A549 treated with GW870086 at 1 μM for 4 hours (cell line): ENCODE measurements around the gene ETNK2. TPM values are rescaled to one million over a fixed set of nuclear protein-coding genes. Genes with fewer than 3 reads are reported as not detected.

ENCODE experiments used
- total RNA-seq: library from RNA; stranded (reverse); fragments of 200-300 nt; extraction: Qiagen RNA extraction; gene quantifications from 5 replicates; pipeline ENCODE4 v1.2.3, GENCODE V29; 2022; ENCODE audit warnings: low read depth

The ETNK2 gene, protein sequence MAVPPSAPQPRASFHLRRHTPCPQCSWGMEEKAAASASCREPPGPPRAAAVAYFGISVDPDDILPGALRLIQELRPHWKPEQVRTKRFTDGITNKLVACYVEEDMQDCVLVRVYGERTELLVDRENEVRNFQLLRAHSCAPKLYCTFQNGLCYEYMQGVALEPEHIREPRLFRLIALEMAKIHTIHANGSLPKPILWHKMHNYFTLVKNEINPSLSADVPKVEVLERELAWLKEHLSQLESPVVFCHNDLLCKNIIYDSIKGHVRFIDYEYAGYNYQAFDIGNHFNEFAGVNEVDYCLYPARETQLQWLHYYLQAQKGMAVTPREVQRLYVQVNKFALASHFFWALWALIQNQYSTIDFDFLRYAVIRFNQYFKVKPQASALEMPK
- 5.6 to 6.4 TPM (median 5.8 TPM) in 5 replicates for total RNA-seq

DNA sequence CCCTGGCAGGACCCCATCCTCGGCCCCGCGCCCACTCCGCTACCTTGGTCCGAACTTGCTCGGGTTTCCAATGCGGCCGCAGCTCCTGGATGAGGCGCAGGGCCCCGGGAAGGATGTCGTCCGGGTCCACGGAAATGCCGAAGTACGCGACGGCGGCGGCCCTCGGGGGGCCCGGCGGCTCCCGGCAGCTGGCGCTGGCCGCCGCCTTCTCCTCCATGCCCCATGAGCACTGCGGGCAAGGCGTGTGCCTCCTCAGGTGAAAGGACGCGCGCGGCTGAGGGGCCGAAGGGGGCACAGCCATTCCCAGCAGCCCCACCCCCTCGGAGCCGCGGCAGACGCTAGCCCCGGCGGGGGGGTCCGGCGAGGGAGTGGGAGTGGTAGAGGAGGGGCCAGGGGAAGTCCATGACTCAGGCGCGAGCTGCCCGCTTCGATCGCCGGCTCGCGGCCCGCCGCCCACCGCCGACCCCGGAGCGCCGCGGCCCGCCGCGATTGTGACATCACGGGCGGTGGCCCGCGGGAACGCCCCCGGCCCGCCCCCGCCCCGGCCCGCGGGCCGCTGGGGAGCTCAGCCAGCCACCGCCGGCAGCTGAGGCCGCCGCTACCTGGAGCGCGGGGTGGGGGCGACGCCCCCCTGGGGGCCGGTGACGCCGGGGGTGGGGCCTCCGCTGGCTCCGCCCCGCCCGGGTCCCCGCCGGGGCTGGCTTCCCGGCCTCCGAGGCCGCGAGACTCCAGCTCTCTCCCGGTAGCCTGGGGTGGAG, at the start of gene ETNK2:
ETNK2 (minus strand) TSS at position 493 of the 758 bp plus-strand sequence; CDS start at position 301, 192 bp downstream.

DNA sequence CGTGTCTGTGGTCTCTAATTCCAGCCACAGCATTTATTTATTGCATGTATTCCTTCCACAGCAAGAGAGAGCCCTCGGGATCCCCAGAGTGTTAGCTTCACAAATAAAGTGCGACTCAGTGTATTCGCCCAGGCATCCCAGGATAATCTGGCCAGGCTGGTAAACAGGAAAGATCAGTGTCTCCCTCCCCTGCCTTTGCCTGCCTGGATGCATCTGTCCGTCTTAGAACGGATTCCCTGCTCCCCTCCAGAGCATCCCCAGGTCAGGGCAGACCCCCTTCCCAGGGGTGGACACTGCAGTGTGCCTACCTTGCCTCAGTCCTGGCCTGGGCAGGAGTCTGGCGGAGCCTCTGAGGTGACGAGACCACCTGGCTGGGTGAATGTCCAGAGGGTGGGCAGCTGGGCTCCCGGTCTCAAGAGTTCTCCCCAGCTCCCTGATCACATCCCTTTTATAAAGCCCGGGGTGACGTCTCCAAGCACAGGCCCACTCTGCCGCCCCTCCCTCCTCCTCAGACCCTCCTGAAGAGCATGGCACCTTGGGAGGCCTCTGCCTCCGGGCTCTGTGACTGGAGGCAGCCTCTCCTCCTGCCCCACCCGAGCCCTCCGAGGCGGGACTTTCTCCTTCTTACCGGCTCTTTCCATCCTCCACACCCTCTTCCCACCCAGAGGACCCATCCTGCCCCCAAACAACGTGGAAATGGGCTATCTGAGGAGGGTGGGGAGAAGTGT, 44.4 kb upstream of the ETNK2 start, which contains the start of gene KISS1:
KISS1 (minus strand) TSS at position 424 of the 728 bp plus-strand sequence. CDS start 3,615 bp downstream, outside the sequence.

DNA sequence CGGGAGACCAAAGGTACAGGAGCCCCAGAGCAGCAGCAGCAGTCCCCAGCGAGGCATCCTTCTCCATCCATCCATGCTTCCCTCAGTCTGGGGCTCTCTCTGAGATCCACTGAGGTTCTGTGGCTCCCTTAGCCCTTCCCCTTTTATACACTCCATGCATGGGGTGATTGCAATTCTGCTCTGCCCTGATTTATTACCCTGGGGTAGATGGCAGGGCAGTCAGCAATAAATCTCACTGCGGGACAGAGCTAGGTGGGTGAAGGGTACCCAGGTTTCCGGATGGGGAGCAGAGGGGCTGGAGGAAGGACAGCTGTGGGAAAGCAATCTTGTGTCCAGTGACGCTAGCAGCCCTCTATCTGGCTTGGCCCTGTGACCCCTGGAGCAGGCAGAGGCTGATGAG, 14.4 kb upstream of the ETNK2 start, which contains the start of gene REN:
REN (minus strand) TSS at position 119 of the 400 bp plus-strand sequence; CDS start at position 75, 44 bp downstream.

Other genes starting within 250 kb of the ETNK2 start
- 19.5 to 23.5 TPM (median 22.6 TPM) in 5 replicates for gene SOX13, start 78.9 kb downstream of the ETNK2 start, total RNA-seq
- gene REN, start 14.3 kb upstream of the ETNK2 start, total RNA-seq, result 0.13 TPM in 1 of 5 replicates, not detected in the others
- gene KISS1, start 44.4 kb upstream of the ETNK2 start, total RNA-seq, result 0.21 to 0.96 TPM (median 0.46 TPM) in 5 replicates
- gene GOLT1A, start 61.9 kb upstream of the ETNK2 start, total RNA-seq, result 4.2 to 7.0 TPM (median 4.8 TPM) in 5 replicates
- 26.3 to 37.8 TPM (median 34.4 TPM) in 5 replicates for gene PLEKHA6, start 207.9 kb upstream of the ETNK2 start, total RNA-seq